WERI-Rb-1 (cell line): ENCODE measurements around the gene SEZ6L.

Experiments used
- DNase-seq: peaks from one replicate; pipeline ENCODE4 v3.0.0-alpha.2; 2020
- H3K27ac ChIP-seq: fragments of 250-450 bp; sonication (Bioruptor Pico); 2 replicates; pipeline ENCODE4 v1.5.1; 2020; ENCODE audit warnings: mild to moderate bottlenecking, moderate library complexity
- H3K27me3 ChIP-seq: fragments of 250-450 bp; sonication (Bioruptor Pico); 2 replicates; pipeline ENCODE4 v1.5.1; 2021; ENCODE audit warnings: mild to moderate bottlenecking, low read depth, moderate library complexity; ENCODE audit not compliant: insufficient read depth, severe bottlenecking
- H3K36me3 ChIP-seq: fragments of 250-450 bp; sonication (Bioruptor Pico); 2 replicates; pipeline ENCODE4 v1.5.1; 2020; ENCODE audit warnings: mild to moderate bottlenecking, moderate library complexity
- H3K4me3 ChIP-seq: 2 replicates; pipeline ENCODE4 v1.5.1; 2011; ENCODE audit warnings: low read depth, mild to moderate bottlenecking, control low read depth, low read length
- H3K9me3 ChIP-seq: fragments of 250-450 bp; sonication (Bioruptor Pico); 2 replicates; pipeline ENCODE4 v1.5.1; 2021; ENCODE audit warnings: mild to moderate bottlenecking, moderate library complexity; ENCODE audit not compliant: severe bottlenecking
- TF ChIP-seq, protein P1 (sequence below): IDR thresholded peaks from 2 replicates; pipeline ENCODE4 v1.5.1; 2011; ENCODE audit warnings: low read depth, mild to moderate bottlenecking, control low read depth, inconsistent platforms, low read length

Gene SEZ6L

GRCh38 chr22:26185190-26185589 lies 15.9 kb downstream of the SEZ6L start:
- no peaks in the 10 kb centered on the region for H3K36me3 ChIP-seq
- H3K27ac ChIP-seq = no peak overlapping the region
- H3K9me3 ChIP-seq = no peaks in the 10 kb centered on the region
- TF ChIP-seq, protein P1, sequence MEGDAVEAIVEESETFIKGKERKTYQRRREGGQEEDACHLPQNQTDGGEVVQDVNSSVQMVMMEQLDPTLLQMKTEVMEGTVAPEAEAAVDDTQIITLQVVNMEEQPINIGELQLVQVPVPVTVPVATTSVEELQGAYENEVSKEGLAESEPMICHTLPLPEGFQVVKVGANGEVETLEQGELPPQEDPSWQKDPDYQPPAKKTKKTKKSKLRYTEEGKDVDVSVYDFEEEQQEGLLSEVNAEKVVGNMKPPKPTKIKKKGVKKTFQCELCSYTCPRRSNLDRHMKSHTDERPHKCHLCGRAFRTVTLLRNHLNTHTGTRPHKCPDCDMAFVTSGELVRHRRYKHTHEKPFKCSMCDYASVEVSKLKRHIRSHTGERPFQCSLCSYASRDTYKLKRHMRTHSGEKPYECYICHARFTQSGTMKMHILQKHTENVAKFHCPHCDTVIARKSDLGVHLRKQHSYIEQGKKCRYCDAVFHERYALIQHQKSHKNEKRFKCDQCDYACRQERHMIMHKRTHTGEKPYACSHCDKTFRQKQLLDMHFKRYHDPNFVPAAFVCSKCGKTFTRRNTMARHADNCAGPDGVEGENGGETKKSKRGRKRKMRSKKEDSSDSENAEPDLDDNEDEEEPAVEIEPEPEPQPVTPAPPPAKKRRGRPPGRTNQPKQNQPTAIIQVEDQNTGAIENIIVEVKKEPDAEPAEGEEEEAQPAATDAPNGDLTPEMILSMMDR = no peak
- DNase-seq = no peak
- H3K4me3 ChIP-seq = no peak overlapping the region
- no peaks in the 10 kb centered on the region for H3K27me3 ChIP-seq

- Histone ChIP-seq H3K36me3 (no peaks in the 10 kb centered on the region), H3K27ac (no peak overlapping the region), H3K9me3 (no peaks in the 10 kb centered on the region), H3K4me3 (no peak overlapping the region), H3K27me3 (no peaks in the 10 kb centered on the region)
- TF ChIP-seq, protein P1 = no peak
- no peak for DNase-seq
These were observed 19.1 kb downstream of the SEZ6L start for GRCh38 chr22:26188341-26188740.

- DNase-seq = no peak
- Histone ChIP-seq H3K4me3 (no peak overlapping the region), H3K36me3 (no peaks in the 10 kb centered on the region), H3K27me3 (peaks cover under 1% of the 10 kb centered on the region), H3K9me3 (no peaks in the 10 kb centered on the region), H3K27ac (no peak overlapping the region)
- TF ChIP-seq, protein P1 = no peak
These were observed 25.1 kb downstream of the SEZ6L start for GRCh38 chr22:26194313-26194712.

DNA sequence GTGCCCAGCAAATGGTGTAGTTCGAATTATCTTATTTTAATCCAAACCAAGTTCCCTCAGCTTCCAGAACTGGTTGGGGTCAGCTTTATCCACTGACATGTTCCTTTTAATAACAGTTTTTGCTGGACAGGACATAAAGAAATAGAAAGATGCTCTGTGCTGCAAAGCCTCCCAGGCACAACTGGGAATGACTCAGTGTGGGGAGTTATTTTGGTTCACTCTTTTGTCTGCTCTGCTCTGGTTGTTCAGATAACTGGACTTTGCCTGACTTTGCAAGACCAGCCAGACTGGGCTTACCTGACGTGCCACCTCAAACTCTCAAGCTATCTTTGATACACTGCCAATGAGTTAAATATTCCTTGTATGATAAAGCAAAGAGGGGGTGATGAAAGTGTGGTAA lies 25.6 kb downstream of the SEZ6L start:
- Histone ChIP-seq H3K4me3 (no peak overlapping the region), H3K27ac (no peak overlapping the region), H3K36me3 (no peaks in the 10 kb centered on the region), H3K27me3 (peaks cover 3% of the 10 kb centered on the region), H3K9me3 (no peaks in the 10 kb centered on the region)
- TF ChIP-seq, protein P1 = no peak
- no peak for DNase-seq

DNA sequence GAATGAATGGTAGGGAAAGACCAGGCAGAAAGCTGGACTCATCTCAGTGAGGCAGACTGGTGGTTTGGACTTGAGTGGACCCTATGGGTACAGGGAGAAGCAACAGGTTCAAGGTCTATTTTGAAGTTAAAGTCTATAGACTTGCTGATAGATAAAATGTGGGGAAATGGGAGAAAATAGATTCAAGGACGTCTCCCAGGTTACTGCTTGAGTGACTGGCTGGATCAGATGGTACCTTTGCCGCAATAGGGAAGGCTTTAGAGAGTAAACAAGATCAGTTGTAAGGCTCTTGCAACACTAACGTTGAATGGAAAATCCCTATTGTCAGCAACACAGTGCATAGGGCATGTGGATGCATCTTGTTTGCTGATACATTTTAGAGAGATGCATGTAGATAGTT lies 27.4 kb downstream of the SEZ6L start:
- no peak for DNase-seq
- Histone ChIP-seq H3K27ac (no peak overlapping the region), H3K36me3 (no peaks in the 10 kb centered on the region), H3K4me3 (no peak overlapping the region), H3K9me3 (no peaks in the 10 kb centered on the region), H3K27me3 (peaks cover 3% of the 10 kb centered on the region)
- TF ChIP-seq, protein P1 = no peak

- no peak overlapping the region for H3K4me3 ChIP-seq
- H3K27ac ChIP-seq = no peak overlapping the region
- H3K9me3 ChIP-seq = no peaks in the 10 kb centered on the region
- H3K36me3 ChIP-seq = no peaks in the 10 kb centered on the region
- no peak for DNase-seq
- TF ChIP-seq, protein P1 = no peak
- peaks cover 3% of the 10 kb centered on the region for H3K27me3 ChIP-seq
These were observed 28.2 kb downstream of the SEZ6L start for GRCh38 chr22:26197425-26197824.
